ENCODE measurements around the gene APP. TPM values are rescaled to one million over a fixed set of nuclear protein-coding genes. Genes with fewer than 3 reads are reported as not detected.

Gene APP
- total RNA-seq, 1 experiment from 2014 or later: 224 TPM

DNA sequence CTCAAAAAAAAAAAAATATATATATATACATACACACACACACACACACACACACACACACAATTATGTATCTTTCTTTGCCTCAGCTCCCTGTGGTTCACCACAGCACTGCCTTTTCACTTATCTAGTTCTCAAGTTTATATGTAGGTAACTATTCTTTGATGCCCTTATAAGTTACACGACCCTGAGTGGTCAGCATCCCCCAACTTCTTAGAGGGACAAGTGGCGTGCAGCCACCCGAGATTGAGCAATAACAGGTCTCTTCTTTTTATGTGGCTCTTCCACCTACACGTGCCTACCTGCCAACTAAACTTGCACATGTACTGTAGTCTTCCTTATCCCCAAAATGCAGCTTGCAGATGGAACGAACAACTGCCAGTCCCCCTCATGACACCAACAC lies 315.0 kb downstream of the APP start:
- no peak for DNase-seq
- TF ChIP-seq, protein P1, sequence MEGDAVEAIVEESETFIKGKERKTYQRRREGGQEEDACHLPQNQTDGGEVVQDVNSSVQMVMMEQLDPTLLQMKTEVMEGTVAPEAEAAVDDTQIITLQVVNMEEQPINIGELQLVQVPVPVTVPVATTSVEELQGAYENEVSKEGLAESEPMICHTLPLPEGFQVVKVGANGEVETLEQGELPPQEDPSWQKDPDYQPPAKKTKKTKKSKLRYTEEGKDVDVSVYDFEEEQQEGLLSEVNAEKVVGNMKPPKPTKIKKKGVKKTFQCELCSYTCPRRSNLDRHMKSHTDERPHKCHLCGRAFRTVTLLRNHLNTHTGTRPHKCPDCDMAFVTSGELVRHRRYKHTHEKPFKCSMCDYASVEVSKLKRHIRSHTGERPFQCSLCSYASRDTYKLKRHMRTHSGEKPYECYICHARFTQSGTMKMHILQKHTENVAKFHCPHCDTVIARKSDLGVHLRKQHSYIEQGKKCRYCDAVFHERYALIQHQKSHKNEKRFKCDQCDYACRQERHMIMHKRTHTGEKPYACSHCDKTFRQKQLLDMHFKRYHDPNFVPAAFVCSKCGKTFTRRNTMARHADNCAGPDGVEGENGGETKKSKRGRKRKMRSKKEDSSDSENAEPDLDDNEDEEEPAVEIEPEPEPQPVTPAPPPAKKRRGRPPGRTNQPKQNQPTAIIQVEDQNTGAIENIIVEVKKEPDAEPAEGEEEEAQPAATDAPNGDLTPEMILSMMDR (conservative IDR thresholded peaks at IDR 0.05): no peak
- TF ChIP-seq EZH2 (IDR thresholded peaks at IDR 0.05; ENCODE audit: low read depth): no peak
- H3K79me2 ChIP-seq (ENCODE audit: low read depth): no peaks in the 10 kb centered on the region
- H3K27ac ChIP-seq: no peak overlapping the region
- H3K4me3 ChIP-seq: no peak overlapping the region
- no peaks in the 10 kb centered on the region for H3K4me1 ChIP-seq (replicated peaks; ENCODE audit: insufficient read depth)
- no peaks in the 10 kb centered on the region for H4K20me1 ChIP-seq (ENCODE audit: insufficient read depth)
- POLR2A ChIA-PET (ENCODE audit: unreplicated experiment): no interaction called here
- CTCF ChIA-PET: no interaction called here
- intact Hi-C loops (cut with micrococcal nuclease; ENCODE audit: unreplicated experiment): no loop called here
- no peaks in the 10 kb centered on the region for H3K9me3 ChIP-seq (ENCODE audit: insufficient read depth, low read depth)
- no peak overlapping the region for H2AFZ ChIP-seq
- H3K27me3 ChIP-seq (ENCODE audit: insufficient read depth, low read depth): peaks cover 5% of the 10 kb centered on the region; the same call in 1 of the 2 replicates
- no peaks in the 10 kb centered on the region for H3F3A ChIP-seq (ENCODE audit: insufficient read depth, low read depth)
- H3K36me3 ChIP-seq (ENCODE audit: low read depth): no peaks in the 10 kb centered on the region
- H3K4me2 ChIP-seq: no peak overlapping the region
- no peaks in the 10 kb centered on the region for H3K9me2 ChIP-seq (ENCODE audit: insufficient read depth)
- BruUV-seq (replicated peaks): no TSS peak

GRCh38 chr21:25850126-25850842 lies 320.3 kb downstream of the APP start:
- CTCF ChIA-PET: no interaction called here
- no peaks in the 10 kb centered on the region for H4K20me1 ChIP-seq (ENCODE audit: insufficient read depth)
- no peak overlapping the region for H3K4me2 ChIP-seq
- no peaks in the 10 kb centered on the region for H3K9me3 ChIP-seq (ENCODE audit: insufficient read depth, low read depth)
- DNase-seq: no peak
- H3K9me2 ChIP-seq (ENCODE audit: insufficient read depth): no peaks in the 10 kb centered on the region
- no peaks in the 10 kb centered on the region for H3K36me3 ChIP-seq (ENCODE audit: low read depth)
- no TSS peak for BruUV-seq (replicated peaks)
- TF ChIP-seq, protein P1 (conservative IDR thresholded peaks at IDR 0.05): no peak
- no peak for TF ChIP-seq EZH2 (IDR thresholded peaks at IDR 0.05; ENCODE audit: low read depth)
- no peak overlapping the region for H3K27ac ChIP-seq
- intact Hi-C loops (cut with micrococcal nuclease; ENCODE audit: unreplicated experiment): no loop called here
- no peak overlapping the region for H3K4me3 ChIP-seq
- no peak overlapping the region for H2AFZ ChIP-seq
- H3K79me2 ChIP-seq (ENCODE audit: low read depth): no peaks in the 10 kb centered on the region
- H3K4me1 ChIP-seq (replicated peaks; ENCODE audit: insufficient read depth): no peaks in the 10 kb centered on the region
- 0 out of 2 replicates have a peak, but pooled peaks cover 2% of the 10 kb centered on the region for H3K27me3 ChIP-seq (ENCODE audit: insufficient read depth, low read depth)
- POLR2A ChIA-PET (ENCODE audit: unreplicated experiment): no interaction called here
- H3F3A ChIP-seq (ENCODE audit: insufficient read depth, low read depth): no peaks in the 10 kb centered on the region

GRCh38 chr21:25848309-25848708 lies 322.3 kb downstream of the APP start:
- Histone ChIP-seq H3K9me3 (ENCODE audit: insufficient read depth, low read depth) (no peaks in the 10 kb centered on the region), H3K27me3 (ENCODE audit: insufficient read depth, low read depth) (peaks cover 11% of the 10 kb centered on the region; the same call in 1 of the 2 replicates), H3K27ac (no peak overlapping the region), H3K4me2 (no peak overlapping the region), H3F3A (ENCODE audit: insufficient read depth, low read depth) (no peaks in the 10 kb centered on the region), H3K4me1 (replicated peaks; ENCODE audit: insufficient read depth) (no peaks in the 10 kb centered on the region), H3K79me2 (ENCODE audit: low read depth) (no peaks in the 10 kb centered on the region), H3K9me2 (ENCODE audit: insufficient read depth) (no peaks in the 10 kb centered on the region), H3K36me3 (ENCODE audit: low read depth) (no peaks in the 10 kb centered on the region), H2AFZ (no peak overlapping the region), H4K20me1 (ENCODE audit: insufficient read depth) (no peaks in the 10 kb centered on the region), H3K4me3 (no peak overlapping the region)
- no peak for DNase-seq
- intact Hi-C loops (cut with micrococcal nuclease; ENCODE audit: unreplicated experiment): no loop called here
- BruUV-seq (replicated peaks): no TSS peak
- POLR2A ChIA-PET (ENCODE audit: unreplicated experiment): no interaction called here
- TF ChIP-seq EZH2 (IDR thresholded peaks at IDR 0.05; ENCODE audit: low read depth): no peak
- TF ChIP-seq, protein P1 (conservative IDR thresholded peaks at IDR 0.05): no peak
- CTCF ChIA-PET: no interaction called here

Measured in PC-9 (cell line).